GM12801 (cell line): ENCODE data around the gene MAPT.

Experiments
- TF ChIP-seq, protein P1 (sequence below): IDR thresholded peaks from one replicate; pipeline ENCODE4 v1.5.1; 2011; ENCODE audit warnings: control low read depth; ENCODE audit not compliant: insufficient read length; ENCODE audit errors: extremely low read depth

The MAPT gene

DNA sequence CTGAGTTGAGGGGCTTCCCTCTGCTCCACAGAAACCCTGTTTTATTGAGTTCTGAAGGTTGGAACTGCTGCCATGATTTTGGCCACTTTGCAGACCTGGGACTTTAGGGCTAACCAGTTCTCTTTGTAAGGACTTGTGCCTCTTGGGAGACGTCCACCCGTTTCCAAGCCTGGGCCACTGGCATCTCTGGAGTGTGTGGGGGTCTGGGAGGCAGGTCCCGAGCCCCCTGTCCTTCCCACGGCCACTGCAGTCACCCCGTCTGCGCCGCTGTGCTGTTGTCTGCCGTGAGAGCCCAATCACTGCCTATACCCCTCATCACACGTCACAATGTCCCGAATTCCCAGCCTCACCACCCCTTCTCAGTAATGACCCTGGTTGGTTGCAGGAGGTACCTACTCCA, 130.7 kb downstream of the MAPT start:
- TF ChIP-seq, protein P1, sequence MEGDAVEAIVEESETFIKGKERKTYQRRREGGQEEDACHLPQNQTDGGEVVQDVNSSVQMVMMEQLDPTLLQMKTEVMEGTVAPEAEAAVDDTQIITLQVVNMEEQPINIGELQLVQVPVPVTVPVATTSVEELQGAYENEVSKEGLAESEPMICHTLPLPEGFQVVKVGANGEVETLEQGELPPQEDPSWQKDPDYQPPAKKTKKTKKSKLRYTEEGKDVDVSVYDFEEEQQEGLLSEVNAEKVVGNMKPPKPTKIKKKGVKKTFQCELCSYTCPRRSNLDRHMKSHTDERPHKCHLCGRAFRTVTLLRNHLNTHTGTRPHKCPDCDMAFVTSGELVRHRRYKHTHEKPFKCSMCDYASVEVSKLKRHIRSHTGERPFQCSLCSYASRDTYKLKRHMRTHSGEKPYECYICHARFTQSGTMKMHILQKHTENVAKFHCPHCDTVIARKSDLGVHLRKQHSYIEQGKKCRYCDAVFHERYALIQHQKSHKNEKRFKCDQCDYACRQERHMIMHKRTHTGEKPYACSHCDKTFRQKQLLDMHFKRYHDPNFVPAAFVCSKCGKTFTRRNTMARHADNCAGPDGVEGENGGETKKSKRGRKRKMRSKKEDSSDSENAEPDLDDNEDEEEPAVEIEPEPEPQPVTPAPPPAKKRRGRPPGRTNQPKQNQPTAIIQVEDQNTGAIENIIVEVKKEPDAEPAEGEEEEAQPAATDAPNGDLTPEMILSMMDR: no peak

DNA sequence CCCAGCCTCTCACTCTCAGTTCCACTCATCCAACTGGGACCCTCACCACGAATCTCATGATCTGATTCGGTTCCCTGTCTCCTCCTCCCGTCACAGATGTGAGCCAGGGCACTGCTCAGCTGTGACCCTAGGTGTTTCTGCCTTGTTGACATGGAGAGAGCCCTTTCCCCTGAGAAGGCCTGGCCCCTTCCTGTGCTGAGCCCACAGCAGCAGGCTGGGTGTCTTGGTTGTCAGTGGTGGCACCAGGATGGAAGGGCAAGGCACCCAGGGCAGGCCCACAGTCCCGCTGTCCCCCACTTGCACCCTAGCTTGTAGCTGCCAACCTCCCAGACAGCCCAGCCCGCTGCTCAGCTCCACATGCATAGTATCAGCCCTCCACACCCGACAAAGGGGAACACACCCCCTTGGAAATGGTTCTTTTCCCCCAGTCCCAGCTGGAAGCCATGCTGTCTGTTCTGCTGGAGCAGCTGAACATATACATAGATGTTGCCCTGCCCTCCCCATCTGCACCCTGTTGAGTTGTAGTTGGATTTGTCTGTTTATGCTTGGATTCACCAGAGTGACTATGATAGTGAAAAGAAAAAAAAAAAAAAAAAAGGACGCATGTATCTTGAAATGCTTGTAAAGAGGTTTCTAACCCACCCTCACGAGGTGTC, 131.3 kb downstream of the MAPT start:
- TF ChIP-seq, protein P1: no peak

DNA sequence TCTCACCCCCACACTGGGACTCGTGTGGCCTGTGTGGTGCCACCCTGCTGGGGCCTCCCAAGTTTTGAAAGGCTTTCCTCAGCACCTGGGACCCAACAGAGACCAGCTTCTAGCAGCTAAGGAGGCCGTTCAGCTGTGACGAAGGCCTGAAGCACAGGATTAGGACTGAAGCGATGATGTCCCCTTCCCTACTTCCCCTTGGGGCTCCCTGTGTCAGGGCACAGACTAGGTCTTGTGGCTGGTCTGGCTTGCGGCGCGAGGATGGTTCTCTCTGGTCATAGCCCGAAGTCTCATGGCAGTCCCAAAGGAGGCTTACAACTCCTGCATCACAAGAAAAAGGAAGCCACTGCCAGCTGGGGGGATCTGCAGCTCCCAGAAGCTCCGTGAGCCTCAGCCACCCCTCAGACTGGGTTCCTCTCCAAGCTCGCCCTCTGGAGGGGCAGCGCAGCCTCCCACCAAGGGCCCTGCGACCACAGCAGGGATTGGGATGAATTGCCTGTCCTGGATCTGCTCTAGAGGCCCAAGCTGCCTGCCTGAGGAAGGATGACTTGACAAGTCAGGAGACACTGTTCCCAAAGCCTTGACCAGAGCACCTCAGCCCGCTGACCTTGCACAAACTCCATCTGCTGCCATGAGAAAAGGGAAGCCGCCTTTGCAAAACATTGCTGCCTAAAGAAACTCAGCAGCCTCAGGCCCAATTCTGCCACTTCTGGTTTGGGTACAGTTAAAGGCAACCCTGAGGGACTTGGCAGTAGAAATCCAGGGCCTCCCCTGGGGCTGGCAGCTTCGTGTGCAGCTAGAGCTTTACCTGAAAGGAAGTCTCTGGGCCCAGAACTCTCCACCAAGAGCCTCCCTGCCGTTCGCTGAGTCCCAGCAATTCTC, 132.1 kb downstream of the MAPT start:
- TF ChIP-seq, protein P1: no peak

DNA sequence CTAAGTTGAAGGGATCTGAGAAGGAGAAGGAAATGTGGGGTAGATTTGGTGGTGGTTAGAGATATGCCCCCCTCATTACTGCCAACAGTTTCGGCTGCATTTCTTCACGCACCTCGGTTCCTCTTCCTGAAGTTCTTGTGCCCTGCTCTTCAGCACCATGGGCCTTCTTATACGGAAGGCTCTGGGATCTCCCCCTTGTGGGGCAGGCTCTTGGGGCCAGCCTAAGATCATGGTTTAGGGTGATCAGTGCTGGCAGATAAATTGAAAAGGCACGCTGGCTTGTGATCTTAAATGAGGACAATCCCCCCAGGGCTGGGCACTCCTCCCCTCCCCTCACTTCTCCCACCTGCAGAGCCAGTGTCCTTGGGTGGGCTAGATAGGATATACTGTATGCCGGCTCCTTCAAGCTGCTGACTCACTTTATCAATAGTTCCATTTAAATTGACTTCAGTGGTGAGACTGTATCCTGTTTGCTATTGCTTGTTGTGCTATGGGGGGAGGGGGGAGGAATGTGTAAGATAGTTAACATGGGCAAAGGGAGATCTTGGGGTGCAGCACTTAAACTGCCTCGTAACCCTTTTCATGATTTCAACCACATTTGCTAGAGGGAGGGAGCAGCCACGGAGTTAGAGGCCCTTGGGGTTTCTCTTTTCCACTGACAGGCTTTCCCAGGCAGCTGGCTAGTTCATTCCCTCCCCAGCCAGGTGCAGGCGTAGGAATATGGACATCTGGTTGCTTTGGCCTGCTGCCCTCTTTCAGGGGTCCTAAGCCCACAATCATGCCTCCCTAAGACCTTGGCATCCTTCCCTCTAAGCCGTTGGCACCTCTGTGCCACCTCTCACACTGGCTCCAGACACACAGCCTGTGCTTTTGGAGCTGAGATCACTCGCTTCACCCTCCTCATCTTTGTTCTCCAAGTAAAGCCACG, 133.0 kb downstream of the MAPT start:
- TF ChIP-seq, protein P1: no peak

DNA sequence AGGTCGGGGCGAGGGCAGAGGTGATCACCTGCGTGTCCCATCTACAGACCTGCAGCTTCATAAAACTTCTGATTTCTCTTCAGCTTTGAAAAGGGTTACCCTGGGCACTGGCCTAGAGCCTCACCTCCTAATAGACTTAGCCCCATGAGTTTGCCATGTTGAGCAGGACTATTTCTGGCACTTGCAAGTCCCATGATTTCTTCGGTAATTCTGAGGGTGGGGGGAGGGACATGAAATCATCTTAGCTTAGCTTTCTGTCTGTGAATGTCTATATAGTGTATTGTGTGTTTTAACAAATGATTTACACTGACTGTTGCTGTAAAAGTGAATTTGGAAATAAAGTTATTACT, 133.6 kb downstream of the MAPT start:
- TF ChIP-seq, protein P1: no peak

DNA sequence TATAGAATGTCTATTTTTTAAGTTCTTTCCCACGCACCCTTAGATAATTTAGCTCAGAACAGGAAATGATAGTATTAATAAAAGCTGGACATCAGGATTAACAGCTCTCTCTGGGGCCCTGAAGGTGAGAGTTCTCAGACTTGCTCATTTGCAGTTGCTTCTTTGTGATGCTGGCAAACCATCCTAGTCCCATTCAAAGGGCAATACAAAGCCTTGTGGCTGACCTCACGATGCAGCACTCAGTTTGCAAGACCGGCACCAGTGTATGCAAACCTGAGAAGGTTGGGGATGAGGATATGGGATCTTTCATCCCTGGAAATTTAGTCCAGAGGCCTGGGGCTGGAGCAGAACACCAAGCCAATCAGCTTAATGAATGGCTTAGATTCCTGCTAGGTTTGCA, 134.0 kb downstream of the MAPT start:
- TF ChIP-seq, protein P1: no peak
